WTC11 (cell line): Measurements from ENCODE around the gene C20orf144. TPM values are rescaled to one million over a fixed set of nuclear protein-coding genes. Genes with fewer than 3 reads are reported as not detected.

Experiments used
- ATAC-seq: fragments of 200-7000 bp; cut with Tn5 transposase; 2 replicates; pipeline ENCODE4 v1.10.0; 2021; ENCODE audit warnings: mild to moderate bottlenecking, moderate library complexity
- CTCF ChIA-PET: fragments of 300-600 bp; sonication (Branson Sonifier 250); formaldehyde crosslinking; loops from one replicate; lab custom pipeline; 2021; ENCODE audit warnings: antibody characterized with exemption; lab: Charles Lee
- POLR2A ChIA-PET: fragments of 350-600 bp; sonication (Branson Sonifier 250); formaldehyde crosslinking; loops from one replicate; lab custom pipeline; 2021; ENCODE audit warnings: antibody characterized with exemption; lab: Charles Lee
- DNase-seq: peaks from one replicate; pipeline ENCODE4 v3.0.0; 2021; ENCODE audit warnings: low spot score
- H3K27ac Mint-ChIP-seq: 2 replicates; pipeline ENCODE4 v1.8.0; 2021; ENCODE audit warnings: mixed read lengths
- H3K27me3 Mint-ChIP-seq: 2 replicates; pipeline ENCODE4 v1.8.0; 2021; ENCODE audit warnings: low read depth, mild to moderate bottlenecking, moderate library complexity, mixed read lengths
- H3K36me3 Mint-ChIP-seq: 2 replicates; pipeline ENCODE4 v1.8.0; 2021; ENCODE audit warnings: mixed read lengths
- H3K4me1 Mint-ChIP-seq: 2 replicates; pipeline ENCODE4 v1.8.0; 2022; ENCODE audit warnings: mixed read lengths
- H3K4me3 Mint-ChIP-seq: 2 replicates; pipeline ENCODE4 v1.8.0; 2021; ENCODE audit warnings: mild to moderate bottlenecking, moderate library complexity, mixed read lengths
- H3K9me3 Mint-ChIP-seq: 2 replicates; pipeline ENCODE4 v1.8.0; 2021; ENCODE audit warnings: mixed read lengths
- FOXK1 ChIP-seq: sonication (generic); formaldehyde crosslinking; IDR thresholded peaks from 2 replicates; pipeline ENCODE4 v1.8.0; 2022; ENCODE audit warnings: mild to moderate bottlenecking, moderate library complexity, missing genetic modification reagents
- NR2C2 ChIP-seq: sonication (generic); formaldehyde crosslinking; IDR thresholded peaks from 2 replicates; pipeline ENCODE4 v1.8.0; 2022; ENCODE audit warnings: mild to moderate bottlenecking, missing genetic modification reagents
- OVOL2 ChIP-seq: fragments of 250-450 bp; sonication (Bioruptor Pico); IDR thresholded peaks from 2 replicates; pipeline ENCODE4 v1.9.0; 2021; ENCODE audit warnings: mild to moderate bottlenecking, borderline replicate concordance
- TCF7 ChIP-seq: sonication (generic); formaldehyde crosslinking; IDR thresholded peaks from 2 replicates; pipeline ENCODE4 v1.8.0; 2022; ENCODE audit warnings: mild to moderate bottlenecking, low read depth, missing genetic modification reagents, moderate library complexity
- TEAD4 ChIP-seq: sonication (generic); formaldehyde crosslinking; IDR thresholded peaks from 2 replicates; pipeline ENCODE4 v1.8.0; 2022; ENCODE audit warnings: mild to moderate bottlenecking, missing genetic modification reagents
- TP53 ChIP-seq: sonication (generic); formaldehyde crosslinking; IDR thresholded peaks from 2 replicates; pipeline ENCODE4 v1.8.1; 2023; ENCODE audit warnings: mild to moderate bottlenecking, missing genetic modification reagents
- ZBTB21 ChIP-seq: sonication (generic); formaldehyde crosslinking; IDR thresholded peaks from 2 replicates; pipeline ENCODE4 v1.8.1; 2023; ENCODE audit warnings: mild to moderate bottlenecking, missing genetic modification reagents, borderline replicate concordance
- total RNA-seq: library from RNA; stranded (reverse); gene quantifications from 3 replicates; pipeline ENCODE4 v1.2.3, GENCODE V29; 2021
- TF ChIP-seq, protein P1 (sequence below): fragments of 250-450 bp; sonication (Bioruptor Pico); IDR thresholded peaks from 2 replicates; pipeline ENCODE4 v1.9.0; 2021; ENCODE audit warnings: mild to moderate bottlenecking, borderline replicate concordance
- TF ChIP-seq, protein P2 (sequence below): sonication (generic); formaldehyde crosslinking; IDR thresholded peaks from 2 replicates; pipeline ENCODE4 v1.8.0; 2022; ENCODE audit warnings: mild to moderate bottlenecking, missing genetic modification reagents
- TF ChIP-seq, protein P3 (sequence below): sonication (generic); formaldehyde crosslinking; IDR thresholded peaks from 2 replicates; pipeline ENCODE4 v1.8.0; 2023; ENCODE audit warnings: mild to moderate bottlenecking, missing genetic modification reagents
- TF ChIP-seq, protein P4 (sequence below): sonication (generic); formaldehyde crosslinking; IDR thresholded peaks from 2 replicates; pipeline ENCODE4 v1.8.1; 2023; ENCODE audit warnings: mild to moderate bottlenecking, moderate library complexity, missing genetic modification reagents
- TF ChIP-seq, protein P5 (sequence below): sonication (generic); formaldehyde crosslinking; IDR thresholded peaks from 2 replicates; pipeline ENCODE4 v1.8.0; 2023; ENCODE audit warnings: missing genetic modification reagents, mild to moderate bottlenecking, borderline replicate concordance
- TF ChIP-seq, protein P6 (sequence below): sonication (generic); formaldehyde crosslinking; IDR thresholded peaks from 2 replicates; pipeline ENCODE4 v1.8.1; 2023; ENCODE audit warnings: mild to moderate bottlenecking, missing genetic modification reagents, borderline replicate concordance
- TF ChIP-seq, protein P7 (sequence below): sonication (generic); formaldehyde crosslinking; IDR thresholded peaks from 2 replicates; pipeline ENCODE4 v1.8.1; 2022; ENCODE audit warnings: mild to moderate bottlenecking, moderate library complexity, missing genetic modification reagents

Gene C20orf144
- total RNA-seq, 1 experiment from 2014 or later: 0.09 TPM

DNA sequence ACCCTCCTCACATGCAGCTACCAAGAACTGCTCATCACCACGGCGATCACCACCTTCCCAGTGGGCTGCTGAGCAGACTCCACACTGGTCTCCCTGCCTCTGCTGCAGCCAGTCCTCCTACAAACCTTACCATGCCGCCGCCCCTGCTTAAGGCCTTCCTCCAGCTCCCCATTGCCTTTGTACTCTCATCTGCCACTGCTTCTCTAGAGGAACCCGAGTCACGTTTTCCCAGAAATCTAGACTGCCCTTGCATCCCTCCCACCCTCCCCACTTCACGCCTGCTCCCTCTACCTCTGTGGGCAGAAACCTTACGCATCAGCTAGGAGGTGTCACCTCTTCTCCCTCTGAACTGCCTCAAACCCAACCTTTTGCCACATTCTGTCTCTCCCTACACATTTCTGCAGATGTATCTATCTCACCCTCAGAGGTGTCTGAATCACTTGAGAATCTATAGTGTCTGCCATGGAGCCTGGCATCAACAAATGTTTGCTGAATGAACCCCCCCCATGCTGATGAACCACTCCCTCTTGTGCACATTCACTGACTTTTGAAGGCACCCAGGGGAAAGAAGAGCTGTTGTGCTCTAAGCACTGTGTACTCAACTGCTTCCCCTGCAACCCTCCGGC, 19.7 kb downstream of the C20orf144 start (continued):
- TF ChIP-seq, protein P1, sequence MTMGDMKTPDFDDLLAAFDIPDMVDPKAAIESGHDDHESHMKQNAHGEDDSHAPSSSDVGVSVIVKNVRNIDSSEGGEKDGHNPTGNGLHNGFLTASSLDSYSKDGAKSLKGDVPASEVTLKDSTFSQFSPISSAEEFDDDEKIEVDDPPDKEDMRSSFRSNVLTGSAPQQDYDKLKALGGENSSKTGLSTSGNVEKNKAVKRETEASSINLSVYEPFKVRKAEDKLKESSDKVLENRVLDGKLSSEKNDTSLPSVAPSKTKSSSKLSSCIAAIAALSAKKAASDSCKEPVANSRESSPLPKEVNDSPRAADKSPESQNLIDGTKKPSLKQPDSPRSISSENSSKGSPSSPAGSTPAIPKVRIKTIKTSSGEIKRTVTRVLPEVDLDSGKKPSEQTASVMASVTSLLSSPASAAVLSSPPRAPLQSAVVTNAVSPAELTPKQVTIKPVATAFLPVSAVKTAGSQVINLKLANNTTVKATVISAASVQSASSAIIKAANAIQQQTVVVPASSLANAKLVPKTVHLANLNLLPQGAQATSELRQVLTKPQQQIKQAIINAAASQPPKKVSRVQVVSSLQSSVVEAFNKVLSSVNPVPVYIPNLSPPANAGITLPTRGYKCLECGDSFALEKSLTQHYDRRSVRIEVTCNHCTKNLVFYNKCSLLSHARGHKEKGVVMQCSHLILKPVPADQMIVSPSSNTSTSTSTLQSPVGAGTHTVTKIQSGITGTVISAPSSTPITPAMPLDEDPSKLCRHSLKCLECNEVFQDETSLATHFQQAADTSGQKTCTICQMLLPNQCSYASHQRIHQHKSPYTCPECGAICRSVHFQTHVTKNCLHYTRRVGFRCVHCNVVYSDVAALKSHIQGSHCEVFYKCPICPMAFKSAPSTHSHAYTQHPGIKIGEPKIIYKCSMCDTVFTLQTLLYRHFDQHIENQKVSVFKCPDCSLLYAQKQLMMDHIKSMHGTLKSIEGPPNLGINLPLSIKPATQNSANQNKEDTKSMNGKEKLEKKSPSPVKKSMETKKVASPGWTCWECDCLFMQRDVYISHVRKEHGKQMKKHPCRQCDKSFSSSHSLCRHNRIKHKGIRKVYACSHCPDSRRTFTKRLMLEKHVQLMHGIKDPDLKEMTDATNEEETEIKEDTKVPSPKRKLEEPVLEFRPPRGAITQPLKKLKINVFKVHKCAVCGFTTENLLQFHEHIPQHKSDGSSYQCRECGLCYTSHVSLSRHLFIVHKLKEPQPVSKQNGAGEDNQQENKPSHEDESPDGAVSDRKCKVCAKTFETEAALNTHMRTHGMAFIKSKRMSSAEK (CRISPR knock-in tag): no peak
- TF ChIP-seq, protein P2, sequence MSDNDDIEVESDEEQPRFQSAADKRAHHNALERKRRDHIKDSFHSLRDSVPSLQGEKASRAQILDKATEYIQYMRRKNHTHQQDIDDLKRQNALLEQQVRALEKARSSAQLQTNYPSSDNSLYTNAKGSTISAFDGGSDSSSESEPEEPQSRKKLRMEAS (CRISPR knock-in tag): no peak
- TF ChIP-seq, protein P3, sequence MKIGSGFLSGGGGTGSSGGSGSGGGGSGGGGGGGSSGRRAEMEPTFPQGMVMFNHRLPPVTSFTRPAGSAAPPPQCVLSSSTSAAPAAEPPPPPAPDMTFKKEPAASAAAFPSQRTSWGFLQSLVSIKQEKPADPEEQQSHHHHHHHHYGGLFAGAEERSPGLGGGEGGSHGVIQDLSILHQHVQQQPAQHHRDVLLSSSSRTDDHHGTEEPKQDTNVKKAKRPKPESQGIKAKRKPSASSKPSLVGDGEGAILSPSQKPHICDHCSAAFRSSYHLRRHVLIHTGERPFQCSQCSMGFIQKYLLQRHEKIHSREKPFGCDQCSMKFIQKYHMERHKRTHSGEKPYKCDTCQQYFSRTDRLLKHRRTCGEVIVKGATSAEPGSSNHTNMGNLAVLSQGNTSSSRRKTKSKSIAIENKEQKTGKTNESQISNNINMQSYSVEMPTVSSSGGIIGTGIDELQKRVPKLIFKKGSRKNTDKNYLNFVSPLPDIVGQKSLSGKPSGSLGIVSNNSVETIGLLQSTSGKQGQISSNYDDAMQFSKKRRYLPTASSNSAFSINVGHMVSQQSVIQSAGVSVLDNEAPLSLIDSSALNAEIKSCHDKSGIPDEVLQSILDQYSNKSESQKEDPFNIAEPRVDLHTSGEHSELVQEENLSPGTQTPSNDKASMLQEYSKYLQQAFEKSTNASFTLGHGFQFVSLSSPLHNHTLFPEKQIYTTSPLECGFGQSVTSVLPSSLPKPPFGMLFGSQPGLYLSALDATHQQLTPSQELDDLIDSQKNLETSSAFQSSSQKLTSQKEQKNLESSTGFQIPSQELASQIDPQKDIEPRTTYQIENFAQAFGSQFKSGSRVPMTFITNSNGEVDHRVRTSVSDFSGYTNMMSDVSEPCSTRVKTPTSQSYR (CRISPR knock-in tag): no peak

DNA sequence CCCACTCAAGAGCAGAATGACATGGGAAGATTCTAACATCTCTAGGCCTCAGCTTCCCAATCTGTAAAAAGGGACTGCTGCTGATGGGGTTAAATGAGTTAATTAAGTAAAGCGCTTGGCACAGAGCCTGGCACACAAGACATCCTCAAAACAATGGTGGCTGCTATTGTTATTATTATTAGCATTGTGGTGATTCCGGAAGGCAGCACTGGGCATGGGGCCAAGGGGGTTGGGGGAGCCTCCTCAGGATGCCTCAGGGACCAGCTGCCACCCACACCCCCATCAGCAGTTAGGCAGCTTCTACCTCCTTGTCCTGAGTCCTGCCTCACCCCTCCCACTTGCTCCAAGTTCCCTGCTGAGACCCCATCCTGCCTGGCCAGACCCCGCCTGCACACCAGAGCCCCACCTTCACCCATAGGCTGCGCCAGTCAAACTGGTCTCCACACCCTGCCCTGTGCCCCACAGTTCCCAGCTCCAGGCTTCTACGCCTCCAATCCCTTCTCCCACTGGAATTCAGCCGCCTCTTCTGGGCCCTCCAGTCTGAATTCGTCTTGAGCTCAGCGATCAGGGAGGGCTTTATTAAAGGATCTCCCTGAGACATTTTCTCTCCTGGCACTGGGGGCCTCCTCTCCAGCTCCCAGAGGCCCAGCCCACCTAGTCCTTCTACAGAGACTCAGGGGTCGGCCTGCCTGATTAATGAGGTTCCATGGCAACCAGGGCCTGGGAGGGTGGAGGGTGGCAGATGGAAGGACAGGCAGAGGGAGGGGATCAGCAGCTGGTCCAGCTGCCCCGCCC, 22.6 kb downstream of the C20orf144 start:
- DNase-seq: peak; percentile 51
- ATAC-seq: peak; percentile 25
- Mint-ChIP-seq H3K4me1 (peaks cover 21% of the 10 kb centered on the region), H3K9me3 (no peaks in the 10 kb centered on the region), H3K4me3 (peak overlapping the region; percentile 81), H3K36me3 (peaks cover under 1% of the 10 kb centered on the region; the same call in 1 of the 2 replicates), H3K27ac (peak overlapping the region; percentile 85; the same call in 1 of the 2 replicates), H3K27me3 (peaks cover 21% of the 10 kb centered on the region)
- CTCF ChIA-PET: interaction anchor here (1.1 to 2.2 kb wide), 4 partner anchors 10 to 178 kb away, joined by 3 to 32 read pairs (median 4); partner anchors contain the start of genes ACTL10 and PXMP4
- POLR2A ChIA-PET: interaction anchor here (0.6 to 1.7 kb wide), 4 partner anchors 8 to 309 kb away, joined by 3 to 12 read pairs (median 4); partner anchors contain the start of genes ACTL10 and RALY
- TF ChIP-seq OVOL2 (CRISPR knock-in tag) (no peak), TCF7 (CRISPR knock-in tag) (no peak), ZBTB21 (CRISPR knock-in tag) (no peak), FOXK1 (CRISPR knock-in tag) (no peak), TP53 (no peak), TEAD4 (CRISPR knock-in tag) (no peak), NR2C2 (no peak)
- TF ChIP-seq, protein P4, sequence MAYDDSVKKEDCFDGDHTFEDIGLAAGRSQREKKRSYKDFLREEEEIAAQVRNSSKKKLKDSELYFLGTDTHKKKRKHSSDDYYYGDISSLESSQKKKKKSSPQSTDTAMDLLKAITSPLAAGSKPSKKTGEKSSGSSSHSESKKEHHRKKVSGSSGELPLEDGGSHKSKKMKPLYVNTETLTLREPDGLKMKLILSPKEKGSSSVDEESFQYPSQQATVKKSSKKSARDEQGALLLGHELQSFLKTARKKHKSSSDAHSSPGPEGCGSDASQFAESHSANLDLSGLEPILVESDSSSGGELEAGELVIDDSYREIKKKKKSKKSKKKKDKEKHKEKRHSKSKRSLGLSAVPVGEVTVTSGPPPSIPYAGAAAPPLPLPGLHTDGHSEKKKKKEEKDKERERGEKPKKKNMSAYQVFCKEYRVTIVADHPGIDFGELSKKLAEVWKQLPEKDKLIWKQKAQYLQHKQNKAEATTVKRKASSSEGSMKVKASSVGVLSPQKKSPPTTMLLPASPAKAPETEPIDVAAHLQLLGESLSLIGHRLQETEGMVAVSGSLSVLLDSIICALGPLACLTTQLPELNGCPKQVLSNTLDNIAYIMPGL: 0 out of 2 replicates have a peak, but pooled peaks have one; percentile 5
- TF ChIP-seq, protein P5, sequence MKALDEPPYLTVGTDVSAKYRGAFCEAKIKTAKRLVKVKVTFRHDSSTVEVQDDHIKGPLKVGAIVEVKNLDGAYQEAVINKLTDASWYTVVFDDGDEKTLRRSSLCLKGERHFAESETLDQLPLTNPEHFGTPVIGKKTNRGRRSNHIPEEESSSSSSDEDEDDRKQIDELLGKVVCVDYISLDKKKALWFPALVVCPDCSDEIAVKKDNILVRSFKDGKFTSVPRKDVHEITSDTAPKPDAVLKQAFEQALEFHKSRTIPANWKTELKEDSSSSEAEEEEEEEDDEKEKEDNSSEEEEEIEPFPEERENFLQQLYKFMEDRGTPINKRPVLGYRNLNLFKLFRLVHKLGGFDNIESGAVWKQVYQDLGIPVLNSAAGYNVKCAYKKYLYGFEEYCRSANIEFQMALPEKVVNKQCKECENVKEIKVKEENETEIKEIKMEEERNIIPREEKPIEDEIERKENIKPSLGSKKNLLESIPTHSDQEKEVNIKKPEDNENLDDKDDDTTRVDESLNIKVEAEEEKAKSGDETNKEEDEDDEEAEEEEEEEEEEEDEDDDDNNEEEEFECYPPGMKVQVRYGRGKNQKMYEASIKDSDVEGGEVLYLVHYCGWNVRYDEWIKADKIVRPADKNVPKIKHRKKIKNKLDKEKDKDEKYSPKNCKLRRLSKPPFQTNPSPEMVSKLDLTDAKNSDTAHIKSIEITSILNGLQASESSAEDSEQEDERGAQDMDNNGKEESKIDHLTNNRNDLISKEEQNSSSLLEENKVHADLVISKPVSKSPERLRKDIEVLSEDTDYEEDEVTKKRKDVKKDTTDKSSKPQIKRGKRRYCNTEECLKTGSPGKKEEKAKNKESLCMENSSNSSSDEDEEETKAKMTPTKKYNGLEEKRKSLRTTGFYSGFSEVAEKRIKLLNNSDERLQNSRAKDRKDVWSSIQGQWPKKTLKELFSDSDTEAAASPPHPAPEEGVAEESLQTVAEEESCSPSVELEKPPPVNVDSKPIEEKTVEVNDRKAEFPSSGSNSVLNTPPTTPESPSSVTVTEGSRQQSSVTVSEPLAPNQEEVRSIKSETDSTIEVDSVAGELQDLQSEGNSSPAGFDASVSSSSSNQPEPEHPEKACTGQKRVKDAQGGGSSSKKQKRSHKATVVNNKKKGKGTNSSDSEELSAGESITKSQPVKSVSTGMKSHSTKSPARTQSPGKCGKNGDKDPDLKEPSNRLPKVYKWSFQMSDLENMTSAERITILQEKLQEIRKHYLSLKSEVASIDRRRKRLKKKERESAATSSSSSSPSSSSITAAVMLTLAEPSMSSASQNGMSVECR (CRISPR knock-in tag): no peak
- TF ChIP-seq, protein P6, sequence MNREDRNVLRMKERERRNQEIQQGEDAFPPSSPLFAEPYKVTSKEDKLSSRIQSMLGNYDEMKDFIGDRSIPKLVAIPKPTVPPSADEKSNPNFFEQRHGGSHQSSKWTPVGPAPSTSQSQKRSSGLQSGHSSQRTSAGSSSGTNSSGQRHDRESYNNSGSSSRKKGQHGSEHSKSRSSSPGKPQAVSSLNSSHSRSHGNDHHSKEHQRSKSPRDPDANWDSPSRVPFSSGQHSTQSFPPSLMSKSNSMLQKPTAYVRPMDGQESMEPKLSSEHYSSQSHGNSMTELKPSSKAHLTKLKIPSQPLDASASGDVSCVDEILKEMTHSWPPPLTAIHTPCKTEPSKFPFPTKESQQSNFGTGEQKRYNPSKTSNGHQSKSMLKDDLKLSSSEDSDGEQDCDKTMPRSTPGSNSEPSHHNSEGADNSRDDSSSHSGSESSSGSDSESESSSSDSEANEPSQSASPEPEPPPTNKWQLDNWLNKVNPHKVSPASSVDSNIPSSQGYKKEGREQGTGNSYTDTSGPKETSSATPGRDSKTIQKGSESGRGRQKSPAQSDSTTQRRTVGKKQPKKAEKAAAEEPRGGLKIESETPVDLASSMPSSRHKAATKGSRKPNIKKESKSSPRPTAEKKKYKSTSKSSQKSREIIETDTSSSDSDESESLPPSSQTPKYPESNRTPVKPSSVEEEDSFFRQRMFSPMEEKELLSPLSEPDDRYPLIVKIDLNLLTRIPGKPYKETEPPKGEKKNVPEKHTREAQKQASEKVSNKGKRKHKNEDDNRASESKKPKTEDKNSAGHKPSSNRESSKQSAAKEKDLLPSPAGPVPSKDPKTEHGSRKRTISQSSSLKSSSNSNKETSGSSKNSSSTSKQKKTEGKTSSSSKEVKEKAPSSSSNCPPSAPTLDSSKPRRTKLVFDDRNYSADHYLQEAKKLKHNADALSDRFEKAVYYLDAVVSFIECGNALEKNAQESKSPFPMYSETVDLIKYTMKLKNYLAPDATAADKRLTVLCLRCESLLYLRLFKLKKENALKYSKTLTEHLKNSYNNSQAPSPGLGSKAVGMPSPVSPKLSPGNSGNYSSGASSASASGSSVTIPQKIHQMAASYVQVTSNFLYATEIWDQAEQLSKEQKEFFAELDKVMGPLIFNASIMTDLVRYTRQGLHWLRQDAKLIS: no peak
- TF ChIP-seq, protein P7, sequence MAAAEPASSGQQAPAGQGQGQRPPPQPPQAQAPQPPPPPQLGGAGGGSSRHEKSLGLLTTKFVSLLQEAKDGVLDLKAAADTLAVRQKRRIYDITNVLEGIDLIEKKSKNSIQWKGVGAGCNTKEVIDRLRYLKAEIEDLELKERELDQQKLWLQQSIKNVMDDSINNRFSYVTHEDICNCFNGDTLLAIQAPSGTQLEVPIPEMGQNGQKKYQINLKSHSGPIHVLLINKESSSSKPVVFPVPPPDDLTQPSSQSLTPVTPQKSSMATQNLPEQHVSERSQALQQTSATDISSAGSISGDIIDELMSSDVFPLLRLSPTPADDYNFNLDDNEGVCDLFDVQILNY (CRISPR knock-in tag): no peak
